ENCODE data around the gene KCNH6.

The KCNH6 gene

GRCh38 chr17:63550817-63551639 is 27.9 kb downstream of the KCNH6 start:
- no peak for DNase-seq (ENCODE audit: low spot score)

GRCh38 chr17:63552211-63552610 is 29.1 kb downstream of the KCNH6 start:
- DNase-seq (ENCODE audit: low spot score): no peak

- no peak for DNase-seq (ENCODE audit: low spot score)
These were observed 32.5 kb downstream of the KCNH6 start for GRCh38 chr17:63555500-63556156.

DNA sequence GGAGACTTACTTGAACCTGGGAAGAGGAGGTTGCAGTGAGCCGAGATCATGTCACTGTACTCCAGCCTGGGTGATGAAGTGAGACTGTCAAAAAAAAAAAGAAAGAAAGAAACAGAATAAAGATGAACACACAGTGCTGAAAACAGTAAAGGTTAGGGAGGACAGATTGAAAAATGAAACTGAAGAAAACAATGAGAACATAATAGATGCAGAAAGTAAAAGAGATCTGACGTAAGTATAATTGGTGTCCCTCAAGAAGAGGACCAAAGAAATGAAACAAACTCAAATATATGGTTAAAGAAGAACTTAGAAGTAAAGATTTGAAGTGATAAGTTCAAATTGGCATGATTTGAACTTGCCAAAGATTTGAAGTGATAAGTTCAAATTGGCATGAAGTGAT is 34.3 kb downstream of the KCNH6 start:
- DNase-seq (ENCODE audit: low spot score): no peak

DNA sequence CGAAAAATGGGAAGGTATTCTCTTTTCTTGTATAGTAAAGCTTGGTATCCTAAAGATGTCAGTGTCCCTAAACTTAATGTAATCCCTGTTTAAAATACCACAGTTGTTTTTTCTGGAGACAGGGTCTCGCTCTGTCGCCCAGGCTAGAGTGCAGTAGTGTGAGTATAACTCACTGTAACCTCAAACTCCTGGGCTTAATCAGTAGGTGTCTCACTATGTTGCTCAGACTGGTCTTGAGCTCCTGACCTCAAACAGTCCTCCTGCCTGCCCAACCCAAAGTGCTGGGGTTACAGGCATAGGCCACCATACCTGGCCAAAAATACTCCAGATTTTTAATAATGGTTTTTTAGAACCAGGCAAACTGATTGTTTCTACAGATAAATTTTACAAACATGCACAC is 35.3 kb downstream of the KCNH6 start:
- DNase-seq (ENCODE audit: low spot score): no peak

DNA sequence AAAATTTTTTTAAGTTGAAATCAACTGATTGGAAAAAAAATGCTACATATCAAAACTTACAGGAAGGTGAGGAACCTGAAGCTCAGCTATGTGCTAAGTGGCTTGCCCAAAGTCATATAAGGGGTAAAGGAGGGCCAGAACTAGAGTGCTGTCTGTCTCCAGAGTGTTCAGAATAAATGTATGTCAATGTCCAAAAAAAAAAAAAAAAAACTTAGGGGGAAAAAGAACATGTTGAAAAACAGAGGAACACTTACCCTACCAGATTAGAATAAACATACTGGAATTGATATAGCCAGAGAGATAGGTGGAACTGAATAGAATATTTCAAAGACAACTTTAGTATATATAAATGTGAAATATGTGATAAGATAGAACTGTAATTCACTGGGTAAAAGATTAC is 38.7 kb downstream of the KCNH6 start:
- DNase-seq (ENCODE audit: low spot score): no peak

GRCh38 chr17:63563339-63563738 is 40.2 kb downstream of the KCNH6 start:
- DNase-seq (ENCODE audit: low spot score): no peak

- DNase-seq (ENCODE audit: low spot score): no peak
These were observed 41.4 kb downstream of the KCNH6 start for GRCh38 chr17:63564562-63564961.

DNA sequence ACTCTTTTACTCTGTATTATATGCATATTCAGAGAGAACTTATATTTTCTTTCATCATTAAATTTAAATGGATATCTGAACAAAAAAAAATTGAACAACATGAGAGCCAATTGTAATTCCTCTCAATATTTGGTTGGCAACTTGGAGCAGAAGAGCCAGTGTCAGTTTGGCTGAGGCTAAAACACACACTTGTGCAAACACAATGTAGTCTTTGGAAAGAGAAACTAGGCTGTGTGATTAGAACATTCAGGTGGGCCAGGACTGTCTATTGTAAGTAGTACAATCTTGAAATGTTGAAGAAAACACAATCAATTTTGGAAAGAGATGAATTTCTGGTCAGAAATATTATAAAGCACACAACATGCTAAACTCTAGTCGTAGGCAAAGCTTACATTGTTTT is 44.1 kb downstream of the KCNH6 start:
- no peak for DNase-seq (ENCODE audit: low spot score)

DNA sequence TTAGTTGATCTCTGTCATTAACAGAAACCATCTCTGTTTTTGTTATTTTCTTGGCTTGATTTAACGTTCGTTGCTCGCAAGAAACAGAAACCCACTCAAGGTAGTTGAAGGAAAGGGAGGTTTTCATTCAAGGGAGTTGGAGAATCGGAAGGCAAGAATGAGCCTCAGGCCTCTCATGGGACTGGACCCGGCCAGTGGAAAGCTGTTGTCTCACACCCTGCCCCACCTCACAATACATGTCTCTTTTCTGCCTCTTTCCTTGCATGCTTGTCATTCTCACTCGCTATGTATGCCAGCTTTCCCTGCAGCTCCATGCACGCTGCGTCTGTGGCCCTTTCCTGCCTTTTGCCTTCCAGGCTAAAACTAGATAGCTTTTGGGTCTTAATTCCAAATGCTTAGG is 45.4 kb downstream of the KCNH6 start:
- no peak for DNase-seq (ENCODE audit: low spot score)

GRCh38 chr17:63571632-63572310 is 48.6 kb downstream of the KCNH6 start:
- DNase-seq (ENCODE audit: low spot score): no peak

- no peak for DNase-seq (ENCODE audit: low spot score)
These were observed 50.5 kb downstream of the KCNH6 start for GRCh38 chr17:63573634-63574033.

GRCh38 chr17:63578027-63578768 is 55.0 kb downstream of the KCNH6 start:
- DNase-seq (ENCODE audit: low spot score): no peak

- no peak for DNase-seq (ENCODE audit: low spot score)
These were observed 55.6 kb downstream of the KCNH6 start for GRCh38 chr17:63578769-63579111.

- DNase-seq (ENCODE audit: low spot score): no peak
These were observed 56.5 kb downstream of the KCNH6 start for GRCh38 chr17:63579633-63580032.

DNA sequence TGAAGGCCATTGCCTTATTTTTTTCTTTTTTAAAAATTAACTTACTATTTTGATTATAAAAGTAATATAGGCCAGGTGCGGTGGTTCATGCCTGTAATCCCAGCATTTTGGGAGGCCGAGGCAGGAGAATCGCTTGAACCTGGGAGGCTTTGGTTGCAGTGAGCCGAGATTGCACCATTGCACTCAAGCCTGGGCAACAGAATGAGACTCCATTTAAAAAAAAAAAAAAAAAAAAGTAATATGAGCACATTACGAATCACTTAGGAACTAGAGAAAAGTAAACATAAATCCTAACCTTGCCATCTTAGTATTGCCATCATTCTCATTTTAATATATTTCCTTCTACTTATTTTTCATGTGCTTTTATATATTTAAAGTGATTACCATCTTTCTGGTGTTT is 64.6 kb downstream of the KCNH6 start:
- DNase-seq (ENCODE audit: low spot score): no peak

GRCh38 chr17:63588797-63589196 is 65.6 kb downstream of the KCNH6 start:
- DNase-seq (ENCODE audit: low spot score): no peak

GRCh38 chr17:63589646-63590045 is 66.5 kb downstream of the KCNH6 start:
- no peak for DNase-seq (ENCODE audit: low spot score)

DNA sequence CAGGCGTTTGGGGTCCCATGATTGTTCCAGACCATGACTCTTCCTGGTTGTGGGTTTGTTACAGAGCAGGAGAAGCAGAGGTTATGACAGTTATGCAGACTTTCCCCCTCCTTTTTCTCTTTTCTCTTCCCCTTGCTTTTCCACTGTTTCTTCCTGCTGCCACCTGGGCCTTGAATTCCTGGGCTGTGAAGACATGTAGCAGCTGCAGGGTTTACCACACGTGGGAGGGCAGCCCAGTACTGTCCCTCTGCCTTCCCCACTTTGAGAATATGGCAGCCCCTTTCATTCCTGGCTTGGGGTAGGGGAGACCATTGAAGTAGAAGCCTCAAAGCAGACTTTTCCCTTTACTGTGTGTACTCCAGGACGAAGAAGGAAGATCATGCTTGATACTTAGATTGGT is 69.6 kb downstream of the KCNH6 start:
- no peak for DNase-seq (ENCODE audit: low spot score)

- DNase-seq (ENCODE audit: low spot score): no peak
These were observed 72.0 kb downstream of the KCNH6 start for GRCh38 chr17:63595132-63595531.

Data from LoVo (cell line).